PC-9 (cell line): ENCODE measurements around the gene SLC25A1.

Source experiments
- CTCF ChIP-seq: fragments of 200-600 bp; sonication (generic); conservative IDR thresholded peaks from 2 replicates; pipeline ENCODE4 v1.6.1; 2017; ENCODE audit warnings: mixed run types, antibody characterized with exemption, mild to moderate bottlenecking, moderate library complexity
- EZH2 ChIP-seq: fragments of 200-600 bp; sonication (generic); IDR thresholded peaks from 2 replicates; pipeline ENCODE4 v1.8.0; 2017; ENCODE audit warnings: antibody characterized with exemption, low read depth

- TF ChIP-seq CTCF (no peak), EZH2 (no peak)
These were observed 3.4 kb downstream of the SLC25A1 start for GRCh38 chr22:19175026-19175601.
